HG03064 (cell line): ENCODE data around the gene RNFT2.

Experiments used
- ATAC-seq: cut with Tn5 transposase; IDR thresholded peaks from one replicate; pipeline ENCODE4 v1.9.1; 2021; ENCODE audit warnings: low read depth; ENCODE audit not compliant: unreplicated experiment

The RNFT2 gene

GRCh38 chr12:116894913-116895312, 156.8 kb downstream of the RNFT2 start:
- no peak for ATAC-seq

DNA sequence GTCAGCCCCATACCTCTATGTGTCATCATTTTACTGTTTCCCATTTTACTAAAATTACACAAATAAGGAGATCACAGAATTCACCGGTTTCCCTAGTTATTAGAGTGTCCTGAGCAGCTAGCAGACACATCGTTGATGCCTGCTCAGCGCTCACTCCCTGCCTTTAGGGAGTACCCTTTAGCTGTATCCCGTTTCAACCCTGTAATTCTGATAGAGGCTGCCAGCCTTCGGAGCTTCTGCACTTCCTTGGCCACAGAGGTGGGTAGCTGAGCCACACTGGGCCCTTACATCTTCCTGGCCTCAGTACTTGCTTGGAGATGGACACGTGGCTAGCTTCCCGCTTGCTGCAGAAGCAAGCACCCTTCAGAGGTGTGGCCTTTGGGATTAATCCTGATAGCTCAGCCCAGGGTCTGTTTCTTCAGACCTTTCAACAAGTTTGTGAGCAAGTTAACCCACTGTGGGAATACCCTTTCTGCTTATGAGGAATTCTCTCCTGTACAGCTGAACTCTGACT, 158.4 kb downstream of the RNFT2 start:
- no peak for ATAC-seq

DNA sequence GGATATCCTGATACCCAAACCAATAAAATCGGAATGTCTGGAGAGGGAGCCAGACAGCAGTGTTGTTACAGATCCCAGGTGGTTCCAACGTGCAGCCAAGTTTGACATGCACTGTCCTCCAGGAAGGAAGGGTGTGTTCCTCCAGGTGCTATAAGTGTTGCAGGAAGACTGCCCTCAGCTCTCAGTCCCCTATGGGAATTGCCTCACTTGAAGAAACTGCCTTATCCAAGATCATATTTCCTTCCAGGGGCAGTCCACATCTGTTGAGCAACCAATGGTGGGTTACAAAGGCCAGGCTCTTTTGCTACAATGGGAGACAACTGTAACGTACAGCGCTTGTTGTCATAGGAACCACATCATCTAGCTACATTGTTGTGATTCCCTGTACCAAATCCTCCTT, 159.4 kb downstream of the RNFT2 start:
- no peak for ATAC-seq

DNA sequence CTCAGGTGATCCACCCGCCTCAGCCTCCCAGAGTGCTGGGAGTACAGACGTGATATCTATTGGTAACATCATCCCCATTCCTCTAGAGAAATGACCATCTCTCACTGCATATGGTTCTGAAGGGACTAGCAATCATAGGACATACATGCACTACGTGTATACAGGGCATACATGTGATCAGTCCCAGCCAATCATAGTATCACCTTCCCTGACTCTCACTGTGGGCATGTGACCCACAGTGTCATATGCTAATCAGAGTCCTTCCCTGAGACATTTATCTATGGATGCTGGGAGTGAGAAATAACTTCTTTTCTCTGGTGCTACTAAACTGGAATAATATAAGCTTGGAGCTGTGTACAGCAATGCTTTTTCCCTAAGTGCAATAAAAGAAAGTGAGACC, 160.6 kb downstream of the RNFT2 start:
- ATAC-seq: no peak

GRCh38 chr12:116901612-116902011, 163.5 kb downstream of the RNFT2 start:
- no peak for ATAC-seq
